ENCODE measurements around the gene PPIAL4G.
"Not testable (repeated sequence)": the region's sequence is repeated elsewhere in the genome, so short reads cannot be mapped to it uniquely, and the experiment has no call there.

- not testable (repeated sequence) for TF ChIP-seq CTCF (IDR thresholded peaks at IDR 0.05; ENCODE audit: insufficient read depth, low read length, poor library complexity, severe bottlenecking); EZH2phosphoT487 (conservative IDR thresholded peaks at IDR 0.05; ENCODE audit: low read length)
These were observed 39.0 kb upstream of the PPIAL4G start for GRCh38 chr1:148522072-148522471.
